GM21515 (cell line): ENCODE measurements around the gene TBATA.

ENCODE experiments used
- ATAC-seq: cut with Tn5 transposase; IDR thresholded peaks from one replicate; pipeline ENCODE4 v1.9.1; 2021; ENCODE audit not compliant: unreplicated experiment

Gene TBATA

DNA sequence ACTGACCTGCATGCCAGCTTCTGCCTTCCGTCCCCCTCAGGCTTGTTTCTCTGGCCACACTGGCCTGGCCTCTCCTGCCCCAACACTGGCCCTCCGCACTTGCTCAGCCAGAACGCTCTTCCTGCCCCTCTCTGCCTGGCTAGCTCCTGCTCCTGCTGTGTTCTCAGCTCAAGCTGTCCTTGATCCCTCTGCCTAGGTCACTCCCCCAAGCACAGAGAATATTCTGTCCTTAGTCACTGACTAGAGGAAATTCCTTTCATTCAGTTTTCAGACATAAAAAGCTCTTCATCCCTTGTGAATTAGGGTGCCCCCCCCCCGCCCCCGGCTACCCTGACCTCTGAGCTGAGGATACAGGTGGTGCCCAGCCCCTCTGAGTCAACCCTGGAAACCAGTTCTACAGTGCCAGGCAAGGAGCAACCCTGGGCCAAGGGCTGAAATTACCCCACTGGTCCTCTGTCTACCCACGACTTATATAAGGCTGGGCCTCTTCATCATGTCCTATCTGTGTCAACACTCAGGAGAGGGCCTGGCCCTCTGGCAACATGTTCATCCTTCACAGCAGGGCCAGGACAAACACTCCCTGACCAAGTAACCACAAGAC lies 23.9 kb upstream of the TBATA start:
- no peak for ATAC-seq

DNA sequence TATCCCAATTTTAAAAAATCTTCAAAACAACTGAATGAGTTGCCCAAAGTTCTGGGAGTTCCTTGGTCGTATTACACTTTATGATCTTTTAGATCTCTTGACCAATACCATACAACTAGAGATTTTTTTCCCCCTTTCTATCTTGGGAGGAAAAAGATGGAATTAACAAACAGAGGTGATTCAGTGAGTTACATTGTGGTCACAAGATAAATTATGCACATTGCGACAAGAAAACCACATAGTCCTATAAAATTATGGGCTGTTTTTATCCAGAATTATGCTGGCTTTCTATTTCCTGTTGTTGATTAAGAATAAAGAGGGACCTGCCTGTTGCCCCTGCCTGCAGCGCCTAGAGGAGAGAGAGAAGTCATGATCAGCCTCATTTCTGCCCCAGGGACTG lies 22.4 kb upstream of the TBATA start:
- ATAC-seq, result no peak

DNA sequence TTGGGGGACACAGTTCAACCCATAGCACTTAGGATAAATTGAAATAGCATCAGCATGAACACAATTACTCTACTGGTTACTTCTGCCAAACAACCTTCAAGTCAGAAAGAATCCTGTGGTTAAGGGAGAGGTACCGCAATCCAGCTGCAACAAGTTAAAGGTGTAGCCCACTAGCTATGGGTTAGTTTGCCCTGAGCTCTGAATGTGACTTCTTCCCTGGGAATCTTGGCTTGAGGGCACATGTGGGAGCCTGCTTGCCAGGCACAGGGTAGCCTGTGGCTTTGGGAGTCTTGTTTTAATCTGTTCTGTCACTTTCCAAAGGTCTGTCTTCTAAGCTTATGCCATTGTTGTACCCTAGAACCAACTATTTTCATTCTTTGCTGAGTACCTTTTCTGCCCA lies 21.7 kb upstream of the TBATA start:
- ATAC-seq, result no peak

DNA sequence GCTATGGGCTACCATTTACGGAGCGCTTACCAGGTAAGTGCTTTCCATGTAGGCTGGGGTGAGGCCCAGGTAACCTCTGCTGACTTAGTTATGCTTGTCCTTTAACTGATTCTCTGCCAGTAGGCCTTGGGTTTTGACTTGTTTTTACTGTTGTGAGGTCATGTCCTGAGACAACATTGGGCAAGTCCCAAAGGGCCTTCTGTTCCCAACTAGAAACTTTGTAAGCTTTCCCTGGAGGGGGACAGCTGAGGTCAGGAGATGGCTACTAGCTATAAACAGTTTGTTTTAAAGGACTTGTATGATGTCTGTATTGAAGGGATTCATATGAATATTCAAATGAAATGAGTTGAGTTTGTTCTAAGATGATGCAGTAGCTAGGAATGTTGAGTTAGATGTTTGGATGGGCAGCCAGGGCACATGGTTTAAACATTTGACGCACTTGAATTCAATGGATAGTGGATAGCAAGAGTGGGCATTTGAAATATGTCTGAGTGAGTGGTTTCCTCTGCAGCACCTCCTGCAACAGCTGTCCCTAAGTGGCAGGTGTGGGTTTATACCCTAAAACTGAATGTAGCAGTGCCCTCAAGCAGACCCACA lies 20.5 kb upstream of the TBATA start:
- no peak for ATAC-seq

DNA sequence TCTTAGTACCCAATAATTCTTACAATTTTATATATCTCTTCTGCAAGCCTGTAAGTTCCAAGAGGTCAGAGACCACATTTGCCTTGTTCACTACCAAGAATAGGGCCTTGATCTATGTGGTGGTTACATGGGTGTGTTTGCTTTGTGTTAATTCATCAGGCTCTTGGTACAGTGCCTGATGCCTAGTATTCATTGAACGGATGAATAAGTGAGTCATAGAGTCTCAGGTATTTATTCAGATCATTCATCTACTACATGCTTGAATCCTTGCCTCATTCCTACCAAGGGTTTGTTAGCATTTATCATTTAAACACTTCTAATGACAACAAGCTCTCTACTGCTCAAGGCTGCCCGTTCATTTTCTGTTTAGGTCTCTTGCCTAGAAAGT lies 19.2 kb upstream of the TBATA start:
- ATAC-seq, result no peak

DNA sequence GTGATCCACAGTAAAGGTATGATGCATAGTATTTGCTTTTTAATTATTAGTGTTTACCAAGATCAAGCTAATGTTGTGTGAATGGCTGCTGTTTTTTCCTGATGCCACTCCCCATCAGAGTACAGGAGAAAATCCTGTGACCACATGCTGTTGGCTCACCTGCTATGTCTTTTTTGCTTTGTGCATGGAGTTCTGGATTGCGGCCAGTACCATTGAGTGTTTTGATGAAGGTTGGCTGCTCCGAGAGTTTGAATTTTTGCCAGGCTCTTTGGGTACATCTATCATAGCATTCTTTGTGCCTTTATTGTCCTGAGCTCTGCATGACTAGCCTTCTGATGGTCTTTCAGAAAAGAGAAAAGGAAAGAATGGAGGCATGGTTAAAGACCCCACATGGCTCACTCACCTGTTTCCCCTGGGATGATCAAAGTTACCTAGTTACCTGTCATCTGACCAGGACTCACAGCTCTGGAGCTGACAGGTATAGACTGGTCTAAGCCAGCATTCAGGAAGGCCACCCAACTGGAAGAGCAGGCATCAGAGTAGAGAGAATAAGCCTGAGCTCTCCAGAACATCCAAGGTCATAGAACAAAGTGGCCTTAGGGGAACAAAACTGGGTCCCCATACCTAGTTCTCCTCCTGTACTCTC lies 18.7 kb upstream of the TBATA start:
- no peak for ATAC-seq

DNA sequence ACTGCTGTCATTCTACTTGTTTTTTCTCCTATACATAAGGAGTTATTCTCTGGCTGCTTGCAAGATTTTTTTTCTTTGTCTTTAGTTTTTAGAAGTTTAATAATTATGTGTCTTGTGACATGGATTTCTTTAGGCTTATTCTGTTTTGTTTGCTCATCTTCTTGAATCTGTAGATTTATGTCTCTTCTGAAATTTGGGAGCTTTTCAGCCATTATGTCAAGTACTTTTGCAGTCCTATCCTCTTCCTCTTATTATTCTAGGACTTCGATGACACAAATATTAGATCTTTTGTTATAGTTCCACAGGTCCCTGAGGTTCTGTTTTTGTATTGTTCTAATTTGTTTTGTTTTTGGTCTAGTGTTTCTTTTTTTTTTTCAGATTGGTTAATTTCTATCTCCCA lies 16.7 kb upstream of the TBATA start:
- no peak for ATAC-seq

DNA sequence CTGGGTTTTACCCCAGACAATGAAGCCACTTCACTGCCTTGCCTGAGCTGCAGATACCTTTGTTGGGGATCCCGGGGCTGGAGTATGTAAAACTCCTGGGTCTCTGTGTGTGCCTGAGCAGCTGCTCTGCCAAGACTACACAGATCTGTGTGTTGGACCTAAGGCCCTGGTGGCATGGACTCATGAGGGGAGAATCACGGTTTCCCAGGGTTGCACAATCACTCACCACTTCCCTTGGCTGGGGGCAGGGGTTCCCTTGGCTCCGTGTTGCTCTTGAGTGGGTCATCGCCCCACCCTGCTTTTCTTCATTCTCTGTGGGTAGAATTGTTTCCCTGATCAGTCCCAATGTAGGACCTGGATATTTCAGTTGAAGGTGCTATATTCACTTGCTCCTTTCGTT lies 13.9 kb upstream of the TBATA start:
- no peak for ATAC-seq

DNA sequence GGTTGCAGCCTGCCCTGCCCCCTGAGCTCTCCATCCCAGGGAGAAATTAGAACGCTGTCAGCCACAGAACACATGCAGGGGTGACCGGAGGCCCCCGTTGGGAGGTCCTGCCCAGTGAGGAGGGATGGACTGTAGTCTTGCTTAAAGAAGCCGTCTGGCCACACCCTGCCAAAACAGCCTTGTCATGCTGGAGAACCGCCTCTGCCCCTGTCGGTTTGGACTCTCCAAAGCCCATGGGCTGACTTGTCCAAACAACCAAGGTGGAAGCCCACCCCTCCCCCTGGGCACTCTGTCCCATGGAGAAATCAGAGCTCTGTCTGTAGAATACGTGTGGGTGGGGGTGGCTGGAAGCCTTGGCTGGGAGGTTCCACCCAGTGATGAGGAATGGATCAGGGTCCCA lies 12.7 kb upstream of the TBATA start:
- no peak for ATAC-seq

DNA sequence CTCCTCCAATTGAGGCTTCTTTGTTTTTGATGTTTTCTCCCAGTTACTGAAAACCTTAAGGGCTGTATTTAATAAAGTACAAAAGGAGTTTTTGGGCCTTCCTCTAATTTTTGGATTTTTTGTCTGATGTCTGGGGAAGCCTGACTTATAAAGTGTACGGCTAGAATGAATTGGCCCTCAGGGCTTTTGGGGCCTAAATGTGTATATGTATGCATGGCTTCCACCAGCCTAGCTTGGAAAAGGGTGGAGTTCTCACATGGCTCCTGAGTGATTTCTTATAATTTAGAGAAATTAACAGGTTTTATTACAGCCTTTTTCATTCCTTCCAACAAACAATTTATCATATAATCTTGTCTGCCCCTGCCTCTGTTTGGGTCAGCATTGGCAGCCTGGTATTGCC lies 10.4 kb upstream of the TBATA start:
- no peak for ATAC-seq

DNA sequence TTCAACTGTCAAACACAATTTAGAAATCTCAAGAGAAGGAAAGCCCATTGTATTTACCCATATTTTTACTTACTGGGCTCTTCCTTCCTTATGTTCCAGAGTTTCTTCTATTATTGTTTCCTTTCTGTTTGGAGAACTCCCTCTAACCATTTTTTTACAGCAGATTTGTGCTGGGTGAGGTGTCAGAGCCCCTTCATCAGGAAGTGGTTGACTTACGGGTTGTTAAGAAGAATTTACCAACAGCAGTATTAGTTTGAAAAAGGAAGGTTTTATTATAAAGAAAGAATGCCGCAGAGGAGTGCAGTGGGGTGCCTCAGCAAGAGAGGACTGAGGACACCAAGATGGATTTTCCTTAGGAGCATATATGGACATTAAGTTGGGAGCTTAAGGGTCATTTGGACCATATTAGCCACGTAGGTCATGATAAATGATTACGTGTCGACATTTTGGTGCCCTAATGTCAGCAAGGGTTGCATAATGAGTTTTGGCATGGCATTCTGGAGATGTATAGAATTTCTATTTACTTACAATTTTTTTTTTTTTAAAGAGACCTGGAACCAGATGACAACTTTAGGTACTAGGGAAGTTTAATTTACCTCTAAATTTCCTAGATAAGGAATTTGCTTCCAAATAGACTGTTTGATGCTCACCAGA lies 6.3 kb upstream of the TBATA start:
- ATAC-seq, result no peak

DNA sequence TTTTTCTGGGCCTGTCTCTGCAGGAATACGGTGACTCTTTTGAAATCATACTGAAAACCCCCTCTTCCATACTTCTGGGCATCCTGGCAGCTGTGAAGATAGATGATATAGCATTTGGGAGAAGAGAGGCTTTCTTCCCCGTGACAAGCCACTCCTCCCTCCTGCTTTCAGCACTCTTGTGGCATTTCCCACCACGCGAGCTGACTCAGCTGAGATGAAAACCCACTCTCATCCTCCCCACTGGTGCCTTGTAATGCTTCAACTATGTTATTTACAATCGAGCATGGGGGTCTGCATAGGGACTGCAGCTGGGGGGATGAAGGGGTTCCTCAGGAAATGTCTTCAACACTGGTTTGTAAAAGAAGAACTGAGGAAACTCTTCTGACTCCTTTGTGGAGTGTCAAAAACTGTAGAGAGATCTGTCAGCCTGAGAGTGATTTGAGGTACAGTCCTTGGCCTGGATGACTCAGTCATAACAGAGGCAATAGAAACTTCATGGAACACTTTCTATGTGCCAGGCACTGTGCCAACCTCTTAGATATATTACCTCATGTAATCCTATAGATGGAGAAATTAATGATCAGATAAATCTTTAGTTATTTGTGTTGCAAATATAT lies 1.7 kb upstream of the TBATA start:
- ATAC-seq, result no peak

DNA sequence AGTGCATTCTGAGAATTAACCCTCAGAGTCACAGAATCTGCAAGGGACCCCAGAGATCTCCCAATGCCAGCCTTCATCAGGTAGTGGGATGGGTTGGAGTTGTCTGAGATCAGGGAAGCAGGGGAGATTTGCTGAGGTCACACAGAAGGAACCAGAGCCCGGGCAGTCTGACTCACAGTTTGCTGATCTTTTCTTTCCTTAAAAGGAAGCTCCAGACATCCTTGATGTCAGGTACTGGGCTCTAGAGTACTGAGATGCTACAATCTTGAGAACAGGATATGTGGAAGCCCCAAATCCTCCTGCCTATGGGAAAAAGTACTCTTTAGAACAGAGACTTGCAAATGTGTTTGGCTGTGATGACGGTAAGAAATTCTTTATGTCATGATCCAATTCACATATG lies 706 bp downstream of the TBATA start:
- ATAC-seq, result no peak

DNA sequence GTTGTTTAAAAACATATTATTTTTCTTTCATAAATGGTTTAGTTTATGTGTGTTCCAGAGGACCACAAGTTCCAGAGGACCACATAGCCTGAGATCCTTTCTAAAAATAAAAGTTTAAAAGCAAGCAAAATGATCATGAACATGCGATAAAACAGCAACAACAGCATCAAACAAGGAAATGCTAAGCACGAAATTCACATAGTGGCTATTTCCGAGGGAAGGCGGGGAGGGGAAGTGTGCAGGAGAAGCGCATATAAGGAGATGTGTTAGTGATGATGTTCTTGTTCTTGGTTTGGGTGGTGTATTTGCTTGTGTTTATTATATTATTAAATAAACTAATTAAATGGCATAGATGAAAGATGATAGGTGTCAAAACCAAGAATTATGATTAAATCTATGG lies 1.2 kb downstream of the TBATA start:
- no peak for ATAC-seq

DNA sequence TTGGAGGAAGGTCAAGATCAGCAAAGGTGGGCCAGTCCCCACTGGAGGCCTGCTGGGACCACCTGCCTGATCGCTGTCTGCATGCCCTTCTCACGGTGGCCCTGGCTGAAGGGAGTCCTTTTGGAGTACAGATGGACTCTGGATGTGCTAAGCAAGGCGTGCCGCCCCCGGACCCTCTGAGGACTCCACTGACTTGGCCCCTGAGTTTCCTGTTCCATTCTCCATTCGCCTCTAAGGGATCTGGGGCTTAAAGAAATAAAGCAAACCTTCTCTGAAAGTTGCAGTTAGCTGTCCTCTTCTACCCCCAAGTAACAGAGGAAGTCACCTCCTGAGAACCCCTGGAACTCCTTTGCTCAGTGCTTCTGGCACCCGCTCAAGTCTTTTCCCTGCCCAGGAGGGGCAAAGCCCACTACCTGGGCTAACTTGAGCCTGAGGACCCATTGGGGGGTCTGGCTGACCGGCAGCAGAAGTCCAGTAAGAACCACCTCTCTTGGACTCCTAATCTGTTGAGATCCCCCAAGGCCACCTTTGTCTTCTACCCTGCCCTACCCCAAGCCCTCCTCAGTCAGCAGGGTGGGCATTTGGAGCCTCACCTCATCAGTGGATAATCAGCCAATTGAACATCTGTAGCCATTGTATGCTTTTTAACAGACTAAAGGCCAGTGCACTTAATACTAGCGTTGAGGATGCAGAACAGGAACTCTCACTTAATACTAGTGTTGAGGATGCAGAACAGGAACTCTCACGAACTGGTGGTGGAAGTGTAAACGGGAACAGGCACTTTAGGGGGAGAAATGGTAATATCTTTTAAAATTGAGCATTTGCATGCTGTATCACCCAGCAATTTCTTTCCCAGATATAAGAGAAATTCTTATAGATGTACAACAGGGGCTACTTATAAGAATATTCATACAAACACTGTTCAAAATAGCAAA lies 2.2 kb downstream of the TBATA start:
- no peak for ATAC-seq

DNA sequence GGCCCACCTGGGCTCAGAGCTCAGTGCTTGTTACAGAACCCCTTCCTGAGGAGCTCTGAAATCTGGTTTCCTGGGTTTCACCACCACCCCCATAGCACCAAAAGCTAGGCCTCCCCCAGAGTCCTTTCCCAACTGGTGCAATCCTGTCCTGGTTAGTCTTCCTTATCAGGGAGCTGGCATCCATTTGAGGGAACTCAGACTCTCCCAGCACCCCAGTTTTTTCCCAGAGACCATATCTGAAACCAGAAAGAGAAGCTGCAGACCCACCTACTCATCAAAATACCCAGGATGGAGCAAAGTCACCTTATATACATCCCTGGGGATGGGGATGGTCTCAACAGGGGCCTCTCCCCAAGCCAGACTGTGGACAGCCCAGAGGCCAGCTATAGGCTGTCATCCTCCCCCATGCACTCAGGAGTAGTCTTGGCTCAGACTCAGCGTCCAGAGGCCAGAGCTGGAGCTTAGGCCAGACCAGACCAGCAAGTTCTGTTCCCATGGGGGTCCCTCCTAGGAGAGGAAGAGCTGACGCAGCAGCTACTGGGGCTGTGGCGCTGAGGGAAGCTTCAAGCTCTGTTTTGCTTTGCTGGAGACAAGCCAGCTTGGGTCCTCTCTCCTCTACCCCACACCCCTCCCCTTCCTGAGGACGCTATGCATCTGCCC lies 3.0 kb downstream of the TBATA start:
- no peak for ATAC-seq

DNA sequence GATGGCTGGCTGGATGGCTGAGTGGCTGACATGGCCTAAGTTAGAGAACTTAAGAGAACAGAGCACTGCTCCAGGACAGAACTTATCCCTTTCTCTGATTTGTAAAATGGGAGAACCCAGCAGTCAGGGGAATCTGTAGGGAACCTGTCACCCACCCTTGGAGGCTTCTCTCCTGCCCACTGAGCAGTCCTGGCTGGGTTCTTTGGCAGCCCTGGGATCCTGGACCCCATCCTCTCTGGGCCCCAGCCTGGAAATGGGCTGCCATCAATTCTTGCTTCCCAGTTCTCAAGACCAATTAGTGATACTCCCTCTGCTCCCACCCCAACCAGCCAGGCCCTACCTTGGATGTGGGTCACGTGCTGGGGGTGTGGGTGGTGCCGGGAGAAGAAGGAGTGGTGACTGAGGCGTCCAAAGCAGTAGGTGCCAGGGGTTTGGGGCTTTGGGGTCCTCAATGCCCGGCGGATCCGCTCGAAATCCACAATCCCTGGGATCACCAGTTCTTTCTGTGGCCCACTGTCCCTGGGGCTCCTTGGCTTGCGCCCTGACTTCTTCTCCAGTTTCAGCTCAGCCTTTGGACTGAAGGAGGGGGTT lies 3.6 kb downstream of the TBATA start:
- no peak for ATAC-seq

DNA sequence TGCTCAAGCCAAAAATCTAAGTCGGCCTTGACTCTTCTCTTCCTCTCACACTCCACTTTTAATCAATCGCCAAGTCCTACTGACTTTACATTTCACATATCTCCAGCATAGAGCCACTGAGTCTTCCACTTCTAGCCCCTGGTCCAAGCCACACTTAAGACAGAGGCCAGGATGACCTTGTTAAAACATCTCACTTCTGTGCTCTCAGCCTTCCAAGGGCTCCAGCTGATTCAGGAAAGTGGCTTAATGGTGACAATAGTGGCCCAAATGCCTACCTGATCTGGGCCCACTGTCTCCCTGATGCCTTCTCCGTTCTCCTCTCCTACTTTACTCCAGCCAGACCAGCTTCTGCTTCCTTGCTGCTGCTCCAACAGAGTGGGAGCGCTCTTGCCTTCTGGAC lies 4.4 kb downstream of the TBATA start:
- ATAC-seq, result no peak

DNA sequence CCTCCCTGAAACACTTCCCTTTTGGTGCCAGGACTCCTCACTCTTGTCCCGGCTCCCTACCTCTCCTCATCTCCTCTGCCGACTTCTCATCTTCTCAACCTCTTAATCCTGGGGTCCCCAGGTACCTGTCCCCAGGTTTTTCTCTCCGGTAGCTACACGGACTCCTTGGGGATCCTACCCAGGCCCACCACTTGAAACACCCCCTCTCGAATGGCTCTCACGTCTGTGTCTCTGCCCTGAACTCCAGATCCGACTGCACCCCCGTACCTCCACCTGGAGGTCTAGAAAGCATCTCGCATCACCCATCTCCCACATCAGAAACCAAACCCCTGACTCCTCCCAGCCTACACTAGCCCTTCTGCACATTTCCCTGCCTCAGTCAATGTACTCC lies 4.8 kb downstream of the TBATA start:
- ATAC-seq, result no peak
